HG02981 (cell line): ENCODE measurements around the gene KL.

Experiments used
- ATAC-seq: cut with Tn5 transposase; IDR thresholded peaks from one replicate; pipeline ENCODE4 v1.9.1; 2021; ENCODE audit warnings: mild to moderate bottlenecking, moderate library complexity; ENCODE audit not compliant: unreplicated experiment

The KL gene

DNA sequence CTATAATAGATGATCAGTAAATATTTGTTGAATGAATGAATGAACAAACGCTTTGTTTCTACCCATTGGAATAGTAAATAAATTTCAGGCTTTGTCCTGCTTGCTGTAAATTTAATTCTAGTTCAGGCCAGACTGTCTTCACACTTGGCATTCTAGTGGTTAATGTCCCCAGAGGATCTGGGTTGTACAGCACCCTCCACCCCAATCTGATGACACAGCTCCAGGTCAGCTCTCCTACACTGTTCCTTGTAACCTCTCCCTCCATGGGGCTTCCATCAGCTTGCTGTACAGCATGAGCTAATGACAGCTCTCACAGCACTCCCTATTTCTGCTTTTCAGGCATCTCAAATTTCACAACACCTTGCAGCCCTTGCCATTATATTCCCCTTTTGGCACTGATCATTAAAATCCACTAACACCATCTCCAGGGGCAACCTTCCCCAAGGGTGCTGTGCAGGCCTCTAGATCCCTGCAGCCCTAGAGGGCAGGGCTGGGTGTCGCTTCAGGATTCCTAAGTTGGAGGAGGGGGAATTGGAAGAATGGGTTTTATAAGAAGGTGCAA is 12.7 kb upstream of the KL start:
- ATAC-seq, result no peak

DNA sequence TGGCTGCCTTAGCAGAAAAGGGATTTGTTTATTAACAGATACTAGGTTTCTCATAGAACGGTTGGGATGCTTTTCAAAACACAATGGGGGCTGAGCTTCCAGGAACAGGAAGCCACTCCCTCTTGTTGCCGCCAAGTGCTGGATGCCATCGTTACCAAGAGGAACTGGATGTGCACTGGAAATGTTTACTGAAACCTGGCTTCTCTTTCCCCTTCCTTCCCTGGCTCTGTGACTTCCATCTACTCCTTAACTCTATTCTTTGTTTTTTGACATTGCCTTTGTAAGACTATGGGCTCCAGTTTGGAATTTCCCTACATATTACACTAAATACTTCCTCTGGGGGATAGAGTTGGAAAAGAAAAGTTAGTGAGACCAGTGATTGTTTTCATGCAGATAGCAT is 11.7 kb upstream of the KL start:
- ATAC-seq, result no peak

DNA sequence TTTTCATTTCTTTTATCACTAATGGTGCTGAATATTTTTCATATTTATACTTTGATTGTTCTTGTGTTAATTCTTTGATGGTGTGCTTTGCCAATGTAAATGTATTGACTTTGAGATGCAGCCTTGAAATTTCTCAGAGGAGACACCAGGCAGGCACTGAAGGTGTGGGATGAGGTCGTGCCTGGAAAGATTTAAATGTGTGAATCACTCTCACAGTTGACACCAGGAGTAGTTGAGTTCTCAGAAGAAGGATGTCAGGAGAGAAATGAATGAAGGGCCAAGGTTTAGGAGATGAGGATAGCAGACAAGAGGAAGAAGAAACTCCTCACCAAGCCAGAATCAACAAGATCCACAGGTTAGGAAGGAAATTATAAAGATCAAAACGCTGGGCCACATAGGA is 10.1 kb upstream of the KL start:
- no peak for ATAC-seq

DNA sequence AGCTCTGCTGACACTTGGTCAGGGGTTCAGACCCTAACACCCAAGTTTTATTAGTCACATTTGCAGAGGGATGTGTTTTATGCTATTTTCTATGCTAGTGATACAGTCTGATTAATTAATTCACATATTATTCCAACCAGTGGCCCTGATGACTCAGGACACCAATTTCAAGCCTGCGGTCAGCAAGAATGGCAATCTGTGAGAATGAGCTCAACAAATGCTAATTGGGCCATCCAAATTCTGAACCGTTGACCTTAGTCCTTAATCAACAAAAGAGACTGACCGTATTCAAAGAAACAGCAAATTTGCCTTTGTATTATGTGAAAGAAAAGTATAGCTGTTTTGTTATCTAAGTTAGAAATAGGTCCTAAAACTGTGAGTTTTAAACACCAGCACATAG is 9.6 kb upstream of the KL start:
- no peak for ATAC-seq

DNA sequence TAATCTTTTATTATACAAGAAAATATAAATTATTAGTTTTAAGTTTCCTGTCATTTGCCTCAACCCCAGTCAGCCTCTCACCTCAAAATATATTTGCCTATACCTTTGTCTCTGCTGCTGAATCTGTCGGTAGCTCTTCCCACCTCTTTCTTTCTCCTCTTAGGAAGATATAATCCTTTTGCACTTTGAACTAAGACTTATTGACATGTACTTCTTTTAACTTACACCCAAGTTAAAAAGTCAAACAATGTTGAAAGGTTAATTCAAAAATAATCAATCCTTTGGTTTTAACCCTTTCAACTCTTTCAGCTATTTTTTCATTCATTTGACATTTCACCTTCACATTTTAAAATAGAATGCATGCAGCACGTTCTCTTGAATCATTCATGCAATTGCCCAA is 9.0 kb upstream of the KL start:
- no peak for ATAC-seq

DNA sequence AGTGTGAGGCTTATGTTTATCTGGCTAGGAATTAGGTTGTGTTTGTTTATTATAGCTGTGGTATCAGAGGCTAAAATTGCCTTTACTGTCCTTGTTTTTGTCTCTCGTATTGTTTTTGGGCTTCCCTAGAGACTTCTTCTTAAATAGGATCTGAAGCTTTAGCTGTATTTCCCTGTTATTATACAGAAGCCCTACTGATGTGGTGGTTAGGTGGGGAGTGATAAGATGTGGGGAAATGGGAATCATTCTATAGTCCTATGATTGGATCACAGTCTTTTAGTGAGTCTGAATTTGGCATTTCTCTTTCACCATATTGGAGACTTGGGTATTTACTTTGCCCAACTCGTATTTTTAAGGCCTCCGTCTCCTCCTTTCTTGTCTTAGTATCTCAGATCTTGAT is 8.3 kb upstream of the KL start:
- ATAC-seq, result no peak

DNA sequence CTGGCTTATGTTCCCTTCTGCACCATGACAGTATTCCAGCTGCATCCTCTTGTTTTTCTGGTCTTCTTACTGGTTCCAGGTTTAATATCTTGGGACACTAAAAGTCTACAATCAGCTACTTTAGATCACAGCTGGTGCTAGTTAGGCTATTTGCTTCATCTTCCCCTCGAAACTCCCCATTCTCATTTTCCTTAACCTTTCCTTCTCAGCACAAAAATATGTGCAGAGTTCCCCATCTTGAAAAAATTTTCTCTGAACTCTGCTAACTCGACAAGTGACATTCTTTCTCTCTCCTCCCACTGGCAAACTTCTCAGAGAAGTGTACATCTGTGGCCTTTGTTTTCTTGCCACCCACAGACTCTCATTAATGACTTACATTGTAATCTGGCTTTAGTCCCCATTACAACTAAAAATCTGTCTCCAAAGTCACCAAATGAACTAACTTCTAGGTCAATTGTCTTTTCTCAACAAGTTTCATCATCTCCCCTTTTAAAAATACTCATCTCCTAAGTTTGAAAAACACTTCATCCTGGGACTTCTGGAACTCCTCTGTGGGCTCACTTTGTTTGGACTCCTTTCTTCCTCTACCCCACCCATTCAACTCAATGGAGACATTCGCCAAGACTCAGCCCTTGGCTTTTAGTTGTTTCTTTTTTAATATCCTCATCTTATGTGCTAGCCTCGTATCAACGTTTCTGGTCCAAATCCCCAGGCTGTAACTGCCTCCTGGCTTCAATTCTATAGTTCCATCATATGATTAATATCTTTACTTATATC is 7.1 kb upstream of the KL start:
- no peak for ATAC-seq

DNA sequence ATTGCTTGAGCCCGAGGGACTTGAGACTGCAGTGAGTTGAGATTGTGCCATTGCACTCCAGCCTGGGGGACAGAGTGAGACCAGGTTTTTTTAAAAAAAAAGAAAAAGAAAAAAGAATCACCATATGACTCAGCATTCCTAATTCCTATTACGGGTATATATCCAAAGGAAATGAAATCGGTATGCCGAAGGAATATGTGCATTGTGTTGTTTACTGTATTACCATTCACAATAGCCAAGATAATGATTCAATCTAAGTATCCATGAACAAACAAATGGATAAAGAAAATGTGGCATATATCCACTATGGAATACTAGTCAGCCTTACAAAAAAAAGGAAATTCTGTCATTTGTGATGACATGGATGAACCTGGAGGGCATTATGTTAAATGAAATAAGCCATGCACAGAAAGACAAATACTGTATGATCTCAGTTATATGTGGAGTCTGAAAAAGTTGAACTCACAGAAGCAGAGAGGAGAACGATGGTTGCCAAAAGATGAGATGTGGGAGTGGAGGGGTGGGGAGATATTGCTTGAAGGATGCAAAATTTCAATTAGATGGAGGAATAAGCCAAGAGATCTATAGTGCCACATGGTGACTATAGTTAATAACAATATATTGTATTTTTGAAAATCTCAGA is 4.3 kb upstream of the KL start:
- no peak for ATAC-seq

DNA sequence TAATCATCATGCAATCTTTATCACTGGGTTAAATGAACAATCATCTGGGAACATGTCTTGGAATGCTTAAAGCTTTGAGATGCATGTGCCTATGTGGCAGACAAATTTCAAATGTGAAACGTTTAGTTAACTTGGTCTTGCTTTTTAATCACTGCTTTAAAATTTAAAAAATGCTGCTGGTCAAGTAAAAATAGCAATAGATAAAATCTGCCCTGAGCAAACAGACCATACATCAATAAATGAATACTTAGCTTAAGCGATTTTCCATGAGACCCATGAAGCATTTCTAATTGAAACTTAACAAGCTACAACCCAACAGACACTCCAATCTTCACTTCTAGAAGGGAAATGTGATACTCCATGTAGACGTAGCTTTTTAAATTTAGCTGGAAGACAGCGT is 1.9 kb upstream of the KL start:
- no peak for ATAC-seq

DNA sequence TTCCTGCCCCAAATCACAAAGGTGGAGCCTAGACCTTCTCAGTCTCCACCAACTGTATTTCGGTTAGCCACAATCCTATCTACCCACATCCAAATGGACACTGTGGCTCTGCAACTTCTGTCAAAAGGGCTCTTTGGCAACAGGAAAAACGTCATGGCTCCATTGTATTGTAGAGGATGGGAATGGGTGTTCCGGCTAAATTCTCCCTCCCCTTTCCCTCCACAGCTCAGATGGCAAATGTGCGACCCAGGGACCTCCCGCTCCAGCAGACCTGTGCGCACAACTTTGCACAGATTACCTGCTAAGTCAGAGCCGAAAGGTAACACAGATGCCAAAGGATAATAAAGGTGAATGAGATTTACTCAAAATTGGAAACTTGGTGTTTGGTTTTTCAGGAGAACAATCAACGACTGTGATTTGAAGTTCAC is 968 bp upstream of the KL start:
- no peak for ATAC-seq

DNA sequence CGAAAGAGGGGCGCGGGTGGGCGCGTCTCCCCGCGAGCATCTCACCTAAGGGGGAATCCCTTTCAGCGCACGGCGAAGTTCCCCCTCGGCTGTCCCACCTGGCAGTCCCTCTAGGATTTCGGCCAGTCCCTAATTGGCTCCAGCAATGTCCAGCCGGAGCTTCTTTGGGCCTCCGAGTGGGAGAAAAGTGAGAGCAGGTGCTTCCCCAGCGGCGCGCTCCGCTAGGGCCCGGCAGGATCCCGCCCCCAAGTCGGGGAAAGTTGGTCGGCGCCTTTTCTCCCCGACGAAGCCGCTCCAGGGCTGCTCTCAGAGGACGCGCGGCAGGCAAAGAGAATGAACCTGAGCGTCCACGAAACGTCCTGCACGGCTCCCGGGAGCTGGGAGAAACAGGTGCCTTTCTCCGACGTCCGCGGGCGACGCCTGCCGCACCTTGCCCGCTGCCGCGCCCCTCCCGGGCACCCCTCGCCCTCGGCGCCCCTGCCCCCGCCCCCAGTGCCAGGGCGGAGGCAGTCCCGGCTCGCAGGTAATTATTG is 366 bp upstream of the KL start:
- no peak for ATAC-seq

DNA sequence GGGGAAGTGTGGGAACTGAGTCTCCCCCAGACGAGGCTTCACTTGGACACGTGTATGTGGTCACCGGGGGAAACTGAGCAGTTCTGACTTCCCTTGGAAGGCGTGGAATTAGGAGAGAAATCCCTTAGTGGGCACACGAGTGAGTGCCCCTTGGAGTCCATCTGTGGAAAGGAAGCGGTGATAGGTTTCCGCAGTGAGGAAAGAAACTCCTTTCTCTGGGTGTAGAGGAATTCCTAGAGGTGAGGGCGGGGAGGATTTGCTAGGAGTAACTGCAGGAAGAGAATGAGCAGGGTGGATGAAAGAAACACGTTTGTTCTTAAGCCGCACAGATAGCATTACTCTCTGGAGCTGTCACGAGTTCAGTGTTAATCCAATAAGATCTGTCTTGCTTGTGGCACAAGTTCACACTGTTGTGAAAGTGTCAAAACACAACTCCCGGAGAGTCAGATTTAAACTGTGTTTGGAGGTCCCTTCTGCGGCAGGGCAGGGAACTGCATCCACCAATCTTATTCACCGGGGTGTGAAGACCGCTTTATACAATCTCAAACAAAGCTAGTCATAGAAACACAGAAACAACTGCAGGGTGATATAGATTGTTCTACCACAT is 1.2 kb downstream of the KL start:
- peak; percentile 71 for ATAC-seq

DNA sequence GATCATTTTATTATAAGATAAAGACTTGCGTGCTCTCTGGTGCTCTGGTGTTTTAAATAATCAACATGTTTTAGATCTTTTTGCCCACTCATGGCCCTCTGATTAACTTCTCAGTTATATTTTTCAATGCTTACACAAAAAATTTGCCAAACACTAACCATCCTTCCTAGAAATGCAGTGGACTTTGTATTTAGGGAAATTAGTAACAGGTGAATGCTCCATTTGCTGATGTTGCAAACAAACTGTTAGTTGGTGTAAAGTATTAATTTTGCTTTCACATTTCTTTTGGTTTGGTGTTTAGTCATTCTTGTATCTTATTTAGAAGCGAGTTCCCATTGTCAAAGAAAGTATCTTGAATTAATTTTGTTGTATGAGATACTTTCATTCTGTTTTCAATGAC is 2.7 kb downstream of the KL start:
- no peak for ATAC-seq

DNA sequence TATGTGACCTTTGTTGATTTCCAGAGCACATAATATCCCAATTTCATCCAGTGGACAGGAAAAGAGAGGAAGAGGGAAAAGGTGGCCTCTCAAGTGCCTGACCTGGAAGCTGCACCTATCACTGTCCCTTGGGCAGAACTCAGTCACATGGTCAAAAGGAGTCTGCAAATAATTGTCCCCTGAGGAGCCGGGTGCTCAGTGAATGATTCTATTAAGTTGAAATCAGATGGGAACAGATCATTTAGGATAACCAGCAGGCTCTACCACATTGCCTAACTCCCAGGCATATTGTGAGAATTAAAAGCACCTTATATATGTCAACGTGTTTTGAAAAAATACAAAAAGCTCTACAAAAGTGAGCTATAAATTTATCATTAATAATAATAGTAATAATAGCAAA is 6.8 kb downstream of the KL start:
- no peak for ATAC-seq

DNA sequence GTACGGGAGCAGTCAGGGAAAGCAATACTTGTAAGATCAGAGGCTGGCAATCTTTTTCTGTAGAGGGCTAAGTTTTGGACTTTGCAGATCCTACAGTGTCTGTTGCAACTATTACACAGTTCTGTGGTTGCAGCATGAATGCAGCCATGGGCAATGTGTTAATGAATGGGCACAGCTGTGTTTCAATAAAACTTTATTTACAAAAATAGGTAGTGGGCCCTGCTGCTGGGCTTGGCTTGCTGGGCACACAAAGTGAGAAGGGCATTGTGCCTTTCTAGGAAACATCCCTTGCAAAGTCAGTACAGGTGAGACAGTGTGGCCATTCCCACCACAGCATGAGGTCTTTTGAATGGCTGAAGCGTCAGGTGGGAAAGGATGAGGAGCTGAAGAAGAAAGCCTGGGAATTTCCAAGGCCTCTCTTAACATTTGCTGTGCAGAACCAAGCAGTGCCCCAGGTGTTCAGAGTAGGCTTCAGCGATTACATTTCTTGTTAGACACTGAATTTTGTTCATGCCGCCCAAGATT is 9.1 kb downstream of the KL start:
- no peak for ATAC-seq

DNA sequence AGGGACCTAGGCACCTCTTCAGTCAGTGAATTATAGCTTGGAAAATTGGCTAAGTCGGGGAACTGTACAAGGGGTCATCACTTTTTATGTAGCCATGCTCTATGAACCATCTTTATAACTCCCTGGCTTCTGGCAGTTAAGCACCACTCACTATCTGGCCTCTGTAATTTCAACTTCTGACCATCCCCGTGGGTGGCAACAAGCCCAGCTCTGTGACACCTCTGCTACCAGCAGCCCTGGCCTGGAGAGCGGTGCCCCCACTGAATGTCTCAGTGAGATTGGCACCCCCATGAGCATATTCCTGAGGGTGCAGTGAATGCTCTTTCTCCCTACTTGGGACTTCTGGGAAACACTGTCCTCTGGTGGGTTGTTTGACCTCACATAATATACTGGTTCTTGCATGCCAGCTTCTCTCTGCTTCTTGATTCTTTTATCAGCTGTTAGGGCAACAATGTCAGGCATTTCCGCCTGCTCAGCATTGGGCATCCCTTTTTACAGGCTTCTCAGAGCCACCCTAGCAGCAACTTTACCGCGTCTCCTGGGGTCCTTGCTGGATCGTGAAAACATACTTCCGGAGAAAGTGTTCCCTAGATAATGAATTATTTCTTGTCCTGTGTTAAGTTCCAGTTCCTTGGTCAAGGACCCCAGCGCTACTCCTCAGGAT is 10.4 kb downstream of the KL start:
- ATAC-seq, result no peak

DNA sequence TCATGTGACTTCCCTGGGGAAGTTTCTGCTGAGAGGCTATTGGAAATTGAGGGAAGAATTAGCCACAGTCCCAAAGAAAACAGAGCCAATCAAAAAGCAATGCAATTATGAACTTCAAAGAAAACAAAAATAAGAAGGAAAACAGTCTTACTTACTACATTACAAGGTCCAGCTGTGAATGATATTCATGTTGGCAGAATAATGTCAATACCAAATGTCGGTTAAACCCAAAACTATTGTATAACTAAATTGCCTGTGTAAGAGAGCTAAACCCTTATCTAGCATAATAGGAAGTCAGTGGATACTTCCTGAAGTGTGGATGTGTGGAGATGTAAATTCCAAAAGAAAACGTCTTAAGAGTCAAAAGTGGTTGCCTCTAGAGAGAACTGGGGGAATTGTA is 12.4 kb downstream of the KL start:
- ATAC-seq, result no peak

DNA sequence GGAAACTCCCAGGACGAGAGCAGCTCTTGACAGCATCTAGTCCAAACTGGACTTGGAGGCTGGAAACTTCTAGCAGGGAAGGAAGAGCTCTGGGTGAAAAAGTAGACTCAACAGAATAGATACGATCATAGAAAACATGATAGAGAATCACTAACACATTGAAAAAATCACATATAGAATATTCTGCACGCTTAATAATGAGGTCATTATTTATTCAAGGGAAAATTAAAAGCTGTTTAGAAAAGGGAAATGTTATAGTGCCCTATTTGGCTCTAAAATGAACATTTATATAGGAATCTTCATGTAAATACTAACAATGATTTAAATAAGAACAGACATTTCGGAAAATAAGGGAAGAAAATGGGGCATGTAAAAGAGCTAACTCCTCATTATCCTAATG is 15.1 kb downstream of the KL start:
- ATAC-seq, result no peak

DNA sequence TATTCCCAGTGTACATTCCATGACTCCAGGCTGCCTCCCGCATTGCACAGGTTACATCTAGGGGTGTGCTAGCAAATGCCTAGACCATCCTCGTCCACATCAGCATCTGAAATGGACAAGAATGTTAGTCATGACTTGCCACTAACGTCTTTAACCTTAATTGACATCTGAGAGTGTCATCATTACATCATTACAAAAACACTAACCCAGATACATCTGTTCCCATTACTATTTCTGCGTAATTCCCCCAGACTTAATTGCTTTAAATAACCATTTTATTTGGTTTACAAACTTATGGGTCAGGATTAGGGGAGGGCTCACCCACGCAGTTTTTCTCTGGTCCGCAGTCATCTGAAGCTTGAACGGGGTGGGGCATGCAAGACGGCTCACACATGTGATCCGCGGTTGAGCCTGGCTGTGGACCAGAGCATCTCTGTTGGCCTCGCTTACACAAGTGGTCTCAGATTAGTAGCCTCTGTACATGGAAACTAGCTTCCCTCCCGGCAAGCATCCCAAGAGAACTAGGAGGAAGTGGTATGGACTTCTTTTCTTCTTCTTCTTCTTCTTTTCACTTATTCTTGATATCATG is 15.9 kb downstream of the KL start:
- no peak for ATAC-seq

DNA sequence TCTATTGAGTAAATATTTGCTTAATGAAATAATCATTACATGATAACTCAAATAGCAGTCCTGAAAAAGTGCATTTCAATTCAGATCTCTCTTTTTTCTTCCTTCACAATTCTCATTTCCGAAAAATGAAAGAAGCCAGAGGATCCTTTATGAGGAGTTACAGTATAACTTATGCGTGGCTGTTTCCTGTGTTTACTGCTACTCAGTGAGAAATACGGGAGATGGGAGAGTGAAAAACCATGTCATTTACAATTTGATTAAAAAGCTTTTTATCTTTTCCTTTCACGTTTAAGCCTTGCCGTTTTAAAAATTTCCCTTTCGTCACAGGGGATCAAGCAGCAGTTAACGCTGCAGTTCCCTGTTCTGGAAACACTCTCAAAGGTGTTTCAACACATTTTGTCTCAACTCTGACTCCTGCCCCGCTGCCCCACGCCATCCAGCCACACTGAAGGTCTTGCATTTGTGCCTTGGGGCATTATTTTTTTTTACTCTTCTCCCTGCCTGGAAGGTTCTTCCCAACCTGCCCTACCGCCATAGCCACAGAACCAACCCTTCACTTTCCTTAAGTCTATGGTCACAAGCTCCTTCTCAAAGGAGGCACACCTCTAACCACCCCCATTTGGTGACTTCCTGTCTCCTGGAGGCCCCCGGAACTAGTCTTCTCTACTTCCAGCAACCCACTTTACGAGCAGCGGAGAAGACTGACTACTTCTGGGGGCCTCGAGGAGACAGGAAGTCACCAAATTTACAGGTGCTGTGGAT is 17.0 kb downstream of the KL start:
- peak; percentile 81 for ATAC-seq
